NOMO-1 (cell line): ENCODE data around the gene ITPKB.
"Not testable (repeated sequence)": the region's sequence is repeated elsewhere in the genome, so short reads cannot be mapped to it uniquely, and the experiment has no call there.

ENCODE experiments used
- DNase-seq, 2 experiments: peaks; one replicate each; lab custom pipeline; 2025; ENCODE audit not compliant: unreplicated experiment in 2 of 2; lab: John Stamatoyannopoulos, UW

The ITPKB gene

DNA sequence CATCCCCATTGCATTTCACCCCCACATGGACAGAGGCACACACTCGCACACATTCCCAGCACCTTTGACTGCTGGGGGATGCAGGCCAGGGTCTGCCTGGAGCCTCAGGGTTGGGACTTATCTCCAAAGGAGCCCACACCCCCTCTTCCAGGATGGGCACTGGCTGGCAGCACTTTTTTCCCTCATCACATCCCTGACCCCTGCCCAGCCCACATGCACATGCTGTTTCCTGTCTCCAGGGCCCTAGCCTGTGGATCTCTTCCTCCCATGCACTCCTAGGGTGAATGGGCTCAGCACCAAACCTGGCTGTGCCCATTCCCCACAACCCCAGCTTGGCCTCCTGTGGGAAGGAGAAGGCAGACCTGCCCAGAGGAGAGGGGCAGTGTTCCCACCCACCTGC, 131.3 kb downstream of the ITPKB start:
- DNase-seq, result no peak

DNA sequence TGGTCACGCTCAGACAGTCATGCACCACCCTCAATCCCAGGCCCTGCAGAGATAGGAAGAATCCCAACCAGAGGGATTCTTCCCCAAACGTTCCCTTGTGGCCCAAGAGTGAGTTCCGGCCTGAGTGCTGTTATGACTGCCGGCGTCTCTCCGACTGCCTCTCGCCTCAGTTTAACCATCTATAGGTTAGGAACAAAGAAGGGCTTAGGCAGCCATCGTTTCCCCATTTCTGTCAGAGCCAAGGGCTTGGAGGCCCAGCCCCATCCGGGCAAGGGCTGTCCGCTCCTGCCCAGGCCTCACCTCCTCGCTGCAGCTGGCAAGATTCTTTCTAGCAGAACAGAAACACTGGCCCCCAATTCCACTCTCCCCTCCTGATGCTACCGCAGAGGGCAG, 131.8 kb downstream of the ITPKB start:
- no peak for DNase-seq

GRCh38 chr1:226606311-226607267, 132.5 kb downstream of the ITPKB start:
- DNase-seq, result no peak

- no peak for DNase-seq
Observed at GRCh38 chr1:226605318-226605950, 133.6 kb downstream of the ITPKB start.

GRCh38 chr1:226604560-226605317, 134.3 kb downstream of the ITPKB start:
- DNase-seq, result no peak

GRCh38 chr1:226603858-226604559, 135.1 kb downstream of the ITPKB start:
- no peak for DNase-seq

DNA sequence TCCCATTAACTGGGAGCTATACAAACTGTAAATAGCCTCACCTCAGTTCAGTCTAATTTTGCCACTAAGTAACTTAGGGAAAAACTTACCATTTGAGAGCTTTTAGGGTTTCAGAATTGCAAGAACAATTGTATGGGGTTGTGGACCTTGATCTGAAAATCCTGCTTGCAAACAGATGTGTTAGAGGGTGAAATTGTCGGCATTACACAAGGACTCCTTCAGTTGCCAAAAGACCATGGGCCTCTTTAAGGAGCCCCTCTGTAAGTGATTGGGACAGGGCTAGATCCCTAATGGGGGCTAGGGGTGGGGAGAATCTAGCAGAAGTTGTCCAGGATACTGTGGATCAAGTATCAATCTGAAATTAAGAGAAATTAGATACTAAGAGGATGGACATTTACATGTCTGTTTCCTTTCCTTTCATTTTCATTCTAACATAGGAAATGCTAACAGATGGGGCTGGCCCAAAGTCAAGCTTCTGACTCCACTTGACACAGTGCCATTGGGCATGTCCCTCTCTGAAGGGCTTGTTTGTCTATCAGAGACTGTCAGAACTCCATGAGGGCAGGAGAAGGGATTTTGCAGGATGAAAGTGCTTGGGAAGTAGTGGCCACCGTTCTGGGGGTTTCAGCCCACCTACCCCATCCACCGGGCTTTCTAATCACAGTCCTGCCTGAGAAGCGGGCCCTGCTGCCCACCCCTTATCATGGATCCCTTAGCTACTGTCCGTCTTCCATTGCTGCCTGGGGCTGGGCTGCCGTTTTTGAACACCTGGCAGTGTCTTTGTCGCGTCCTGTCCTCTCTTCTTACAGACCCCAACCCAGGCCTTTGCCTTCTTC, 135.8 kb downstream of the ITPKB start:
- no peak for DNase-seq

- DNase-seq, result no peak
Observed at GRCh38 chr1:226602186-226603021, 136.7 kb downstream of the ITPKB start.

DNA sequence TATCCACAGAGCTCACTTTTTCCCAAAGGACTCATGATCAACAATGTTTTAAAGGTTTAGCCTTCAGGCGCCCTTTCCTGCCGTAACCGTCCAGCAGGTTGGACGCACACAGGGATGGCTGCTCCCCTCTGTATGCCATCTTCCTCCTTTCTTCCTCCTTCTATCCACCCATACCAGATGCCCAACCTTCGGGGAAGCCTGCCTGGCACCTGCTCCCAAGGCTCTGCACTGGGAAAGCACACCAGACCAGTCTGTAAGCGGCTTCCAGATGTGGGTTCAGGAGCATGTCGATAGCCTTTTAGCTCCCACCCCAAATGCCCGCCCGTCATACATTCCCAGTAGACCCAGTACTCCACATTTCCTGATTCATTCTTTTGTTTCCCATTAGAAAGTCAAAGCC, 137.6 kb downstream of the ITPKB start:
- DNase-seq, result no peak

DNA sequence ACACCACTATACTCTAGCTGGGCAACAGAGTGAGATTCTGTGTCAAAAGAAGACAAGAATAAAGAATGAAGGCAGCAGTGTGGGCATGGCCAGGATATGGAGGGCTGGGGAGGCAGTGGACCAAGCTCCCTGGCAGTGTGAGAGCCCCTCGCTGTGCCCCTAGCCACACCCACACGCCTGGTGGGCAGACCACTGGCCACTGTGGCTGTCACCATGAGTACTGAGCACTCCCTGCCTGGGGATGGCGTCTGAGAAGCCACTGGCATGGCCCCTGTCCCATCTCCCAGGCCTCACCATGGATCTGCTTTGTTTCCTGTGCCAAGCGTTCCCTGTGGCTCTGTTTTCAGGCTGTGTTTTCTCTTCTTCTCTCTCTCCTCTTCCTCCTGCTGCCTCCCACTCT, 138.8 kb downstream of the ITPKB start:
- no peak for DNase-seq

GRCh38 chr1:226599636-226600238, 139.3 kb downstream of the ITPKB start:
- DNase-seq, result no peak

DNA sequence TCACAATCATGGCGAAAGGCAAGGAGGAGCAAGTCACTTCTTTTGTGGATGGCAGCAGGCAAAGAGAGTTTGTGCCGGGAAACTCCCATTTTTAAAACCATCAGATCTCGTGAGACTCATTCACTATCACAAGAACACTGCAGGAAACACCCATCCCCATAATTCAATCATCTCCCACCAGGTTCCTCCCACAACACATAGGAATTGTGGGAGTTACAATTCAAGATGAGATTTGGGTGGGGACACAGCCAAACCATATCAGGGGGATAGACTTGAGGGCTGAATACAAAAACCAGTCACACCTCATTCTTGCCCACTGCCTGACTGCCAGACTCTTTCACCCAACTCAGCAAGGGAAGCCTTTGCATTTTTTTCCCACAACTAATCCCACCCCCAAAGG, 140.1 kb downstream of the ITPKB start:
- DNase-seq, result not testable (repeated sequence)

- no peak for DNase-seq
Observed at GRCh38 chr1:226598455-226598849, 140.6 kb downstream of the ITPKB start.

- no peak for DNase-seq
Observed at GRCh38 chr1:226597616-226598454, 141.2 kb downstream of the ITPKB start.

GRCh38 chr1:226596531-226597165, 142.4 kb downstream of the ITPKB start:
- DNase-seq, result no peak

- no peak for DNase-seq
Observed at GRCh38 chr1:226593541-226593940, 145.5 kb downstream of the ITPKB start.

- DNase-seq, result no peak
Observed at GRCh38 chr1:226590614-226591013, 148.5 kb downstream of the ITPKB start.
